GM21825 (cell line): ENCODE measurements around the gene USP43.
"Not testable (repeated sequence)": the region's sequence is repeated elsewhere in the genome, so short reads cannot be mapped to it uniquely, and the experiment has no call there.

Experiments
- ATAC-seq: cut with Tn5 transposase; IDR thresholded peaks from one replicate; pipeline ENCODE4 v1.9.1; 2021; ENCODE audit warnings: mild to moderate bottlenecking, moderate library complexity; ENCODE audit not compliant: unreplicated experiment

Gene USP43

GRCh38 chr17:9644910-9645751 lies at the start of gene USP43:
Gene USP43 (plus strand): TSS chr17:9645517. CDS start chr17:9645633, 116 bp downstream.
- no peak for ATAC-seq

GRCh38 chr17:9597638-9598037 lies 47.7 kb upstream of the USP43 start:
- not testable (repeated sequence) for ATAC-seq

GRCh38 chr17:9598661-9599060 lies 46.7 kb upstream of the USP43 start:
- no peak for ATAC-seq

GRCh38 chr17:9604583-9604982 lies 40.7 kb upstream of the USP43 start:
- ATAC-seq: not testable (repeated sequence)

GRCh38 chr17:9606453-9606852 lies 38.9 kb upstream of the USP43 start:
- no peak for ATAC-seq

- ATAC-seq: not testable (repeated sequence)
Measured at GRCh38 chr17:9607058-9607457, 38.3 kb upstream of the USP43 start.

- ATAC-seq: no peak
Measured at GRCh38 chr17:9611557-9611956, 33.8 kb upstream of the USP43 start.

- no peak for ATAC-seq
Measured at GRCh38 chr17:9612006-9612405, 33.3 kb upstream of the USP43 start.

GRCh38 chr17:9615486-9615885 lies 29.8 kb upstream of the USP43 start:
- ATAC-seq: no peak

- no peak for ATAC-seq
Measured at GRCh38 chr17:9622961-9623360, 22.4 kb upstream of the USP43 start.

GRCh38 chr17:9628509-9628908 lies 16.8 kb upstream of the USP43 start:
- no peak for ATAC-seq

- ATAC-seq: no peak
Measured at GRCh38 chr17:9632741-9633140, 12.6 kb upstream of the USP43 start.

GRCh38 chr17:9635340-9635739 lies 10.0 kb upstream of the USP43 start:
- ATAC-seq: no peak

- ATAC-seq: no peak
Measured at GRCh38 chr17:9636501-9636900, 8.8 kb upstream of the USP43 start.

- not testable (repeated sequence) for ATAC-seq
Measured at GRCh38 chr17:9640388-9640787, 4.9 kb upstream of the USP43 start.

GRCh38 chr17:9643611-9644010 lies 1.7 kb upstream of the USP43 start:
- no peak for ATAC-seq

- ATAC-seq: no peak
Measured at GRCh38 chr17:9645851-9646545, 681 bp downstream of the USP43 start.

- ATAC-seq: no peak
Measured at GRCh38 chr17:9646546-9646885, 1.2 kb downstream of the USP43 start.

- no peak for ATAC-seq
Measured at GRCh38 chr17:9647014-9647413, 1.7 kb downstream of the USP43 start.

- no peak for ATAC-seq
Measured at GRCh38 chr17:9648521-9649110, 3.3 kb downstream of the USP43 start.

- no peak for ATAC-seq
Measured at GRCh38 chr17:9658593-9659211, 13.4 kb downstream of the USP43 start.
